Measurements from ENCODE around the gene ADCY2. TPM values are rescaled to one million over a fixed set of nuclear protein-coding genes. Genes with fewer than 3 reads are reported as not detected.

Gene ADCY2
- total and polyA plus RNA-seq, 2 experiments from 2014 or later: 23.8 to 74.9 TPM

- H3K4me1 ChIP-seq (ENCODE audit: insufficient read depth): no peaks in the 10 kb centered on the region
- Mint-ChIP-seq H3K27ac (no peak overlapping the region), H3K9me3 (no peaks in the 10 kb centered on the region), H3K4me1 (peaks cover 6% of the 10 kb centered on the region; the same call in 2 of the 3 replicates), H3K4me3 (no peak overlapping the region), H3K27me3 (ENCODE audit: insufficient read depth, low read depth, poor library complexity) (no peaks in the 10 kb centered on the region), H3K36me3 (ENCODE audit: low read depth) (no peaks in the 10 kb centered on the region)
- H3K36me3 ChIP-seq (ENCODE audit: insufficient read depth): no peaks in the 10 kb centered on the region
- H3K27ac ChIP-seq (ENCODE audit: low read depth): no peak overlapping the region; the same call in 1 of the 2 replicates
- no peak for ATAC-seq
- no peak overlapping the region for H3K4me2 ChIP-seq
- peak overlapping the region; percentile 87; the same call in 1 of the 2 replicates for H2AFZ ChIP-seq
- no peaks in the 10 kb centered on the region; the same call in 1 of the 2 replicates for H3K9me2 ChIP-seq (ENCODE audit: insufficient read depth)
- TF ChIP-seq JUNB (IDR thresholded peaks at IDR 0.05; ENCODE audit: unreplicated experiment) (no peak), STAT1 (IDR thresholded peaks at IDR 0.05; ENCODE audit: unreplicated experiment) (no peak), ETS1 (IDR thresholded peaks at IDR 0.05) (no peak), EZH2phosphoT487 (IDR thresholded peaks at IDR 0.05; ENCODE audit: unreplicated experiment) (no peak), ZNF331 (CRISPR knock-in tag; IDR thresholded peaks at IDR 0.05; ENCODE audit: low read depth) (no peak), REST (IDR thresholded peaks at IDR 0.05; ENCODE audit: unreplicated experiment) (no peak), CREB1 (CRISPR knock-in tag; IDR thresholded peaks at IDR 0.05; ENCODE audit: low read depth) (no peak), POLR2AphosphoS5 (IDR thresholded peaks at IDR 0.05; ENCODE audit: low read depth) (no peak), CTCF (conservative IDR thresholded peaks at IDR 0.05; ENCODE audit: low read depth in 2 of 2) (no peak)
- no peak for DNase-seq (ENCODE audit: low spot score)
- no peaks in the 10 kb centered on the region for H3K27me3 ChIP-seq (ENCODE audit: insufficient read depth)
- H3F3A ChIP-seq (replicated peaks; ENCODE audit: low read depth): no peaks in the 10 kb centered on the region
- H3K4me3 ChIP-seq: no peak overlapping the region
- H4K20me1 ChIP-seq (replicated peaks; ENCODE audit: insufficient read depth): no peaks in the 10 kb centered on the region
- no peaks in the 10 kb centered on the region for H3K79me2 ChIP-seq (replicated peaks; ENCODE audit: insufficient read depth)
These were observed 10.3 kb upstream of the ADCY2 start for GRCh38 chr5:7385681-7386080.

GRCh38 chr5:7388553-7388952 lies 7.4 kb upstream of the ADCY2 start:
- Histone ChIP-seq H3K4me1 (ENCODE audit: insufficient read depth) (peaks cover 10% of the 10 kb centered on the region), H2AFZ (no peak overlapping the region), H3K79me2 (replicated peaks; ENCODE audit: insufficient read depth) (peaks cover under 1% of the 10 kb centered on the region; the same call in 1 of the 2 replicates), H3K27ac (ENCODE audit: low read depth) (no peak overlapping the region), H3K9me2 (ENCODE audit: insufficient read depth) (no peaks in the 10 kb centered on the region; the same call in 1 of the 2 replicates), H4K20me1 (replicated peaks; ENCODE audit: insufficient read depth) (no peaks in the 10 kb centered on the region), H3K27me3 (ENCODE audit: insufficient read depth) (no peaks in the 10 kb centered on the region), H3K4me2 (no peak overlapping the region), H3F3A (replicated peaks; ENCODE audit: low read depth) (no peaks in the 10 kb centered on the region), H3K4me3 (no peak overlapping the region), H3K36me3 (ENCODE audit: insufficient read depth) (no peaks in the 10 kb centered on the region)
- no peak overlapping the region for H3K27ac Mint-ChIP-seq
- peaks cover 28% of the 10 kb centered on the region for H3K4me1 Mint-ChIP-seq
- peaks cover 2% of the 10 kb centered on the region for H3K27me3 Mint-ChIP-seq (ENCODE audit: insufficient read depth, low read depth, poor library complexity)
- no peak for DNase-seq (ENCODE audit: low spot score)
- no peak for ATAC-seq
- no peak overlapping the region for H3K4me3 Mint-ChIP-seq
- H3K36me3 Mint-ChIP-seq (ENCODE audit: low read depth): no peaks in the 10 kb centered on the region; the same call in 2 of the 3 replicates
- H3K9me3 Mint-ChIP-seq: no peaks in the 10 kb centered on the region
- TF ChIP-seq EZH2 (IDR thresholded peaks at IDR 0.05; ENCODE audit: low read depth, unreplicated experiment) (no peak), POLR2AphosphoS5 (IDR thresholded peaks at IDR 0.05; ENCODE audit: low read depth) (no peak), JUNB (IDR thresholded peaks at IDR 0.05; ENCODE audit: unreplicated experiment) (no peak), ETS1 (IDR thresholded peaks at IDR 0.05) (no peak), NANOG (IDR thresholded peaks at IDR 0.05; ENCODE audit: borderline replicate concordance) (no peak), CTCF (conservative IDR thresholded peaks at IDR 0.05; ENCODE audit: low read depth in 2 of 2) (no peak), ZNF114 (CRISPR knock-in tag; IDR thresholded peaks at IDR 0.05) (no peak), CREB1 (CRISPR knock-in tag; IDR thresholded peaks at IDR 0.05; ENCODE audit: low read depth) (no peak)

Measured in GM23338 (cell line).